HG02884 (cell line): ENCODE results near the gene KCNQ1.

Source experiments
- ATAC-seq: cut with Tn5 transposase; IDR thresholded peaks from one replicate; pipeline ENCODE4 v1.9.1; 2021; ENCODE audit warnings: mild to moderate bottlenecking, moderate library complexity; ENCODE audit not compliant: unreplicated experiment

KCNQ1 gene

GRCh38 chr11:2409611-2410468 is 35.0 kb upstream of the KCNQ1 start:
- no peak for ATAC-seq

- no peak for ATAC-seq
Observed at GRCh38 chr11:2410616-2411015, 34.2 kb upstream of the KCNQ1 start.

- ATAC-seq = no peak
Observed at GRCh38 chr11:2411446-2412305, 33.1 kb upstream of the KCNQ1 start.

- ATAC-seq = no peak
Observed at GRCh38 chr11:2412323-2412722, 32.5 kb upstream of the KCNQ1 start.

DNA sequence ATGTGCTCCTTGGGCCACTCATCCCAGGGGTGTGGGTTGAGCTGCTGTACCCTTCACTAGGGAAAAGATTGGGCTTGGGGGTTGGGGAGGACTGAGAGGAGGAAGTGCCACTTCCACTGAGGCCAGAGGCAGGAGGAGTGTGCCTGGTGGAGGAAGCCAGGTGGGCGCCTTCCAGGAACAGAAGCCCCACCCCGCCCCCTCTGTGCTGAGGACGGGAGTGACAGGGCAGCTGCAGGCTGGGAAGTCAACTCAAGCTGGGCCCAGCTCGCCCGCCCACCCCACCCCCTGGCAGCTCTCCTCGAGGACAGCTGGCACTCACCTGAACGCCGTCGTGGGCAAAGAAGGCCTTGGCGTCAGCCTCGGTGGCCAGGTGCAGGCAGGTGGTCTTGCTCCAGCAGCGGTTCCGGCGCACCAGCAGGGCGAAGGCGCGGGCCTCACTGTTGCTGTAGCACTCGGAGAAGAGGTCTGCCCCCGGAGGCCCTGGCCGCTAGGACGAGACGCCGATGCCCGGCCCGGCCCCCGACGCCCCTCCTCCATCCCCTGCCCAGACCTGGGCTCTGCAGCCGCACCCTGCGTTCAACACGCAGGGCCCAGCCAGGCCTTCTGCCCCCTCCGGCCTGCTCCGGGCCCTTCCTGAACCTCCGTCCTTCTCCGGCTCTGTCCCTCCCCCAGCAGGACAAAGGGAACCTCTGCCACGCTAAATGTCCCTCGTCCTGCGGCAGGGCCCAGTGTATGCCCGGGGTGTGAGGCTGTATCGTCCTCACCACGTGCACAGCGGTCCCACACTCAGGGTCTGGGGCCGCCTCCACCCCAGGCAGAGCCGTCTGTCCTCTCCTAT is 30.8 kb upstream of the KCNQ1 start:
- ATAC-seq = no peak

DNA sequence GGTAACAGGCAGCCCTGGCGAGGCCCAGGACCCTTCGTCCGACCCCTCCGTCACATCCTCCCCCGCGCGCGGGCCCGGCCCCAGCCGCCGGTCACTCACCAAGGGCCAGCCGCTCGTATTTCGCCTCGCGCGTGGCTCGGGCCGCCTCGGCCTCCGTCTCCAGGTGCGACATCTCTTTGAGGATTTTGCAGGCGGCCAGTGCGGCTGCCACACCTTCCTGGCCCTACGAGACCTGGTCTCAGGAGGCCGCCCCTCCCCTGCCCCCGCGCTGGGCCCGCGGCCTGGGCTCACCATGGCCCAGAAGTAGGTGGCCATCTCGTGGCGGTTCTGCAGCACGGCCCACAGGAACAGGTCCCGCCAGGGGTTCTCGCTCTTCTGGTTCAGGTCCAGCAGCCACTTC is 30.2 kb upstream of the KCNQ1 start:
- no peak for ATAC-seq

GRCh38 chr11:2415171-2415570 is 29.6 kb upstream of the KCNQ1 start:
- no peak for ATAC-seq

DNA sequence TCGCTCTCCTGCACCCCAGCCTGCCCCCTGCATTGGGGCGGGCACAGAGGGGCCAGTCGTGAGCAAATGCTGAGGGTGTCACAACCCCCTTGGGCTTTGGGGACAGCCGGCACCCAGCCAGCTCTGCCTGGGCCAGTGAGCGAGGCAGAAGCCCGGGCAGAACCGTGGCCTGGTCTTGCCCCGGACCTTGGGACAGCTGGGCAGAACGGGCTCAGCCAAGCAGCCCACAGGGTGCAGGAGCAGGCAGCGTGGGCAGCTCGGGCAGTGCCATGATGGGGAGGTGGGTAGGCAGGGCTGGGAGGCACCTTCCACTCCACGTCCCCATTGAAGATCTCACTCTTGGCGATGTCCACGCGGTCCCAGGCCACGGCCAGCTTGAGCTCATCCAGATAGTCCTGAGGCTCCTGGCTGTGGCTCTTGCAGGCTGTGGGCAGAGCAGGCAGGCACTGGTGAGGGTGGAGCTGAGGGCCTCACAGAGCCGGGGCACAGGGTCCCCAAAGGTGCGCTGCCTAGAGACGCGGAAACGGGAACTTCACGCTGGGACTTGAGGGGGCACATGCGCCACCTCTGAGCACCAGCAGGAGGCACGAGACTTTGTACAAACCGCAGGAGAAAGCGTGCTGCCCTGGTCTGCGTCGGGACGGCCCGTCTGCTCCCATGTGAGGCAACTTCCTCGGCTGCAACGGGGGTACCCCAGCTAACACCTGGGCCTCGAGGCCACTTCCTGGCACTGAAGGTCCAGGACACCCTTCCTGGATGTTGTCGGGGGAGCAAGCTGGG is 29.0 kb upstream of the KCNQ1 start:
- no peak for ATAC-seq

DNA sequence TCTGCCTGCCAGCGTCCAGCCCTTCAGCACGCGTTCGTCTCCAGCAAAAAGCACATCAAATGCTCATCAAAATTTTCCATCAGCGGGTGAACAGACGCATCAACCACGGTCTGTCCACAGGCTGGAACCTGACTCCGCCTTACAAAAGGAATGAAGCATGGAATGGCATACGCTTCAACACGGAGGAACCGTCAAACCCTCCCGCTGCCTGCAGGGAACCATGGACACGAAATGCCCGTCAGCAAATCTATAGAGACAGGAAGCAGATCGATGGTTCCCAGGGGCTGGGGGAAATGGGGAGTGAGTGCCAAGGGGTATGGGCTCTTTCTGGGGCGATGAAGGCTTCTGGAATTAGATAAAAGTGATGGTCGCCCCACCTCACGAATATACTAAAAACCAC is 28.0 kb upstream of the KCNQ1 start:
- no peak for ATAC-seq

- no peak for ATAC-seq
Observed at GRCh38 chr11:2417856-2418692, 26.7 kb upstream of the KCNQ1 start.

DNA sequence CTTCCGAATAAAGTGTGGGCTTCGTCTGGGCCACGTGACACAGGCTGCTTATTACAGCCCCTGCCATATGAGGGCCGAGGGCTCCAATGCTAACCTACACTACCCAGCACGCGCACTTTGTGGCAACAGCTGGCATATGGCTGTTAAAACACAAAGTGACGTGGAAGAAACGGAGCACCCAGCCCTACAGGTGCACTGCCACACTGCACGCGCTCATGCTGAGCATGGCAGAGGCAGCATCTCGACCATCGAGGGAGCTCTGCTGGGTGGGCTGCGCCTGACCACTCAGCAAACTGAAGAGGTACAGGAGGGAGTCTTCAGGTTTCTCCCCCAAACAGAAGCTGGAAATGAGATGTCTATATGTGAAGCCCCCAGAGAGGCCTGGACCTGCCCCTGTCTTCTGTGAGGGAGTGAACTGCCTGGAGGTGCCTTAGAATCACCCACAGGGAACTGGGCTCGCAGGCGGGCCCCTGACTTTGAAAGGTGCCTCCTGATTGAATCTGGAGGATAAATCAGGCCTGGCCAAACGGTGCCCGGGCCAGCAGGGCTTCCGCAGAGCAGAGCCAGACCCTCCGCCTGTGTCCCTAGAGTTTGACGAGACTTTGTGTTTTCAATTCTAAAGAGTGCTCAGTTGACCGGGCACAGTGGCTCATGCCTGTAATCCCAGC is 26.0 kb upstream of the KCNQ1 start:
- ATAC-seq = no peak

GRCh38 chr11:2419638-2420501 is 24.9 kb upstream of the KCNQ1 start:
- no peak for ATAC-seq

DNA sequence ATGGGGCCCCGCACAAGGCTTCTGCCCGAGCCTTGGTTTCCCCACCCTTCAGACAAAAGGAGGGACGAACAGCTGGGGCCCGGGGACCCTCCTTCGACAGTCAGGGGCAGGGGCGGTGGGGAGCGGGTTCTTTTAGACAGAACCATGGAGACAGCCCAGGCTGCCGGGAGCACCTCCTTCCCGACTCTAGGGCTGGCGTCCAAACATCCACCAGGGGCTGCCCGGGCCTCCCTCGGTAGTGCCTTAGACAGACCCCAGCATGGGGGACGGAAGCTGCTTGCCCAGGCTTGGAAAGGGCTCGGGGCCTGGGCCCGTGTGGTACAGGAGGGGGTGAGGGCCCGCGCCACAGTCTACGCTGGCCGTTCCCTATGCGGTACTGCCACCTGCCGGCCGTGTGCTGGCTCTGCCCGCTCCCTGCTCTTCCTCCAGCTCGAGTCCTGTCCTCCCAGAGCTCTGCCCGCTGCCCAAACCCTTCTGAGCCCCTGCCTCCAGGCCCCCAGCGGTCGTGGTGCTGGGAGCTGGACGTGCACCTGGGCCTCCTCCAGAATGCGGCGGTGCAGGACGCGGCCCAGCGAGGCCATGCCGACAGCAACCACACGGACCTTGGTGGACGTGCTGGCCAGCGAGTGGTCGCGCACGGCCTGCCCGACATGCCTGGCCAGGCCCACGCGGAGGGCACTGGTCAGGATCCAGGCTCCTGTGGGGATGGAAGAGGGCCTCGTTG is 24.1 kb upstream of the KCNQ1 start:
- ATAC-seq = peak; percentile 79

GRCh38 chr11:2421226-2421994 is 23.4 kb upstream of the KCNQ1 start:
- ATAC-seq = no peak

- ATAC-seq = no peak
Observed at GRCh38 chr11:2421996-2422395, 22.8 kb upstream of the KCNQ1 start.

- no peak for ATAC-seq
Observed at GRCh38 chr11:2422461-2423156, 22.2 kb upstream of the KCNQ1 start.
